MM.1S (cell line): ENCODE results near the gene LMF1.
A peak's percentile ranks its signal among the peaks of the same experiment; 100 is the strongest.

Experiments used
- DNase-seq: peaks from one replicate; pipeline ENCODE4 v3.0.0-alpha.2; 2015
- H2AFZ ChIP-seq: fragments of 300-600 bp; sonication (generic); 2 replicates; pipeline ENCODE4 v1.6.0; 2016; ENCODE audit warnings: antibody characterized with exemption, low read length
- H3F3A ChIP-seq: fragments of 300-600 bp; sonication (generic); 2 replicates; pipeline ENCODE4 v1.6.1; 2016; ENCODE audit warnings: mild to moderate bottlenecking, antibody characterized with exemption, low read length, moderate library complexity, mixed read lengths; ENCODE audit not compliant: insufficient read depth
- H3K27ac ChIP-seq: fragments of 300-600 bp; sonication (generic); 2 replicates; pipeline ENCODE4 v1.5.1; 2016; ENCODE audit warnings: mild to moderate bottlenecking, low read length
- H3K27me3 ChIP-seq: fragments of 300-600 bp; sonication (generic); replicated peaks from 2 replicates; pipeline ENCODE4 v1.6.0; 2016; ENCODE audit warnings: low read length; ENCODE audit not compliant: insufficient read depth
- H3K36me3 ChIP-seq: fragments of 300-600 bp; sonication (generic); replicated peaks from 2 replicates; pipeline ENCODE4 v1.6.1; 2016; ENCODE audit warnings: mild to moderate bottlenecking, low read length, mixed read lengths; ENCODE audit not compliant: insufficient read depth
- H3K4me1 ChIP-seq: fragments of 300-600 bp; sonication (generic); 2 replicates; pipeline ENCODE4 v1.6.1; 2016; ENCODE audit warnings: low read length, mixed read lengths
- H3K4me2 ChIP-seq: fragments of 300-600 bp; sonication (generic); 2 replicates; pipeline ENCODE4 v1.6.0; 2016; ENCODE audit warnings: low read depth, low read length
- H3K4me3 ChIP-seq: fragments of 300-600 bp; sonication (generic); 2 replicates; pipeline ENCODE4 v1.5.1; 2016; ENCODE audit warnings: low read length, mixed read lengths
- H3K79me2 ChIP-seq: fragments of 300-600 bp; sonication (generic); 2 replicates; pipeline ENCODE4 v1.6.1; 2016; ENCODE audit warnings: mixed run types, low read length, mixed read lengths
- H3K9ac ChIP-seq: fragments of 300-600 bp; sonication (generic); 2 replicates; pipeline ENCODE4 v1.6.1; 2016; ENCODE audit warnings: low read length, mixed read lengths
- H3K9me2 ChIP-seq: fragments of 300-600 bp; sonication (generic); replicated peaks from 2 replicates; pipeline ENCODE4 v1.6.1; 2016; ENCODE audit warnings: mild to moderate bottlenecking, low read length, mixed read lengths; ENCODE audit not compliant: insufficient read depth
- H3K9me3 ChIP-seq: fragments of 300-600 bp; sonication (generic); replicated peaks from 2 replicates; pipeline ENCODE4 v1.6.1; 2016; ENCODE audit warnings: mild to moderate bottlenecking, low read length, mixed read lengths; ENCODE audit not compliant: insufficient read depth
- H4K20me1 ChIP-seq: fragments of 300-600 bp; sonication (generic); 2 replicates; pipeline ENCODE4 v1.6.1; 2016; ENCODE audit warnings: mild to moderate bottlenecking, low read length, moderate library complexity, mixed read lengths; ENCODE audit not compliant: insufficient read depth
- CTCF ChIP-seq: fragments of 300-600 bp; sonication (generic); IDR thresholded peaks from 2 replicates; pipeline ENCODE4 v1.5.1; 2016; ENCODE audit warnings: antibody characterized with exemption, low read length, mixed read lengths
- EZH2 ChIP-seq: fragments of 300-600 bp; sonication (generic); optimal IDR thresholded peaks from 2 replicates; pipeline ENCODE3; 2017; ENCODE audit warnings: low read depth, mild to moderate bottlenecking, antibody characterized with exemption, low read length, mixed read lengths
- EZH2phosphoT487 ChIP-seq: fragments of 300-600 bp; sonication (generic); IDR thresholded peaks from 2 replicates; pipeline ENCODE4 v1.6.1; 2018; ENCODE audit warnings: antibody characterized with exemption, low read length

LMF1 gene

GRCh38 chr16:807347-808084 lies 163.3 kb downstream of the LMF1 start:
- H3K9ac ChIP-seq, result peak overlapping the region; percentile 96
- no peaks in the 10 kb centered on the region for H3K9me2 ChIP-seq
- H3K9me3 ChIP-seq, result no peaks in the 10 kb centered on the region
- peaks cover 40% of the 10 kb centered on the region for H3K27me3 ChIP-seq
- TF ChIP-seq CTCF, result no peak
- no peak for TF ChIP-seq EZH2
- TF ChIP-seq EZH2phosphoT487, result no peak
- H4K20me1 ChIP-seq, result no peaks in the 10 kb centered on the region
- H2AFZ ChIP-seq, result peak overlapping the region; percentile 100
- H3K4me1 ChIP-seq, result no peaks in the 10 kb centered on the region
- no peaks in the 10 kb centered on the region for H3K36me3 ChIP-seq
- peak overlapping the region; percentile 70; the same call in 1 of the 2 replicates for H3K27ac ChIP-seq
- H3K4me2 ChIP-seq, result peak overlapping the region; percentile 96
- DNase-seq, result peak; percentile 88
- H3K4me3 ChIP-seq, result peak overlapping the region; percentile 89
- H3K79me2 ChIP-seq, result no peaks in the 10 kb centered on the region
- H3F3A ChIP-seq, result no peaks in the 10 kb centered on the region

GRCh38 chr16:805474-805873 lies 165.3 kb downstream of the LMF1 start:
- Histone ChIP-seq H3K36me3 (no peaks in the 10 kb centered on the region), H3K79me2 (no peaks in the 10 kb centered on the region), H3F3A (no peaks in the 10 kb centered on the region), H3K4me2 (no peak overlapping the region), H2AFZ (no peak overlapping the region), H3K27me3 (peaks cover 33% of the 10 kb centered on the region), H4K20me1 (no peaks in the 10 kb centered on the region), H3K4me1 (no peaks in the 10 kb centered on the region), H3K9me3 (no peaks in the 10 kb centered on the region), H3K9ac (no peak overlapping the region), H3K27ac (no peak overlapping the region), H3K4me3 (no peak overlapping the region), H3K9me2 (no peaks in the 10 kb centered on the region)
- TF ChIP-seq EZH2 (no peak), CTCF (no peak), EZH2phosphoT487 (no peak)
- DNase-seq, result no peak

GRCh38 chr16:804193-805048 lies 166.4 kb downstream of the LMF1 start:
- H3K4me3 ChIP-seq, result no peak overlapping the region
- H3K27ac ChIP-seq, result no peak overlapping the region
- H4K20me1 ChIP-seq, result no peaks in the 10 kb centered on the region
- no peaks in the 10 kb centered on the region for H3K9me3 ChIP-seq
- H3K4me1 ChIP-seq, result no peaks in the 10 kb centered on the region
- no peak overlapping the region for H3K4me2 ChIP-seq
- H2AFZ ChIP-seq, result no peak overlapping the region
- H3K9me2 ChIP-seq, result no peaks in the 10 kb centered on the region
- peaks cover 22% of the 10 kb centered on the region for H3K27me3 ChIP-seq
- no peaks in the 10 kb centered on the region for H3K36me3 ChIP-seq
- no peak for DNase-seq
- no peak overlapping the region for H3K9ac ChIP-seq
- no peaks in the 10 kb centered on the region for H3F3A ChIP-seq
- TF ChIP-seq EZH2phosphoT487 (no peak), CTCF (no peak), EZH2 (no peak)
- no peaks in the 10 kb centered on the region for H3K79me2 ChIP-seq
